Stomach (tissue), 9 donors: ENCODE results near the gene CHD3. TPM values are rescaled to one million over a fixed set of nuclear protein-coding genes. Genes with fewer than 3 reads are reported as not detected.

ENCODE experiments used
- DNase-seq, 2 donors: peaks; one replicate each; pipeline versions ENCODE4 v3.0.0 to v3.0.0-alpha.2; 2013 to 2019
- H3K27ac ChIP-seq, 5 donors: fragments of 200-600 bp in 4 of 5; sonication (generic) in 4 of 5; one replicate each; pipeline ENCODE4 v1.5.1; 2013 to 2019; ENCODE audit warnings: mild to moderate bottlenecking in 1 of 5, moderate library complexity in 1 of 5
- H3K27me3 ChIP-seq, 3 donors: fragments of 200-600 bp; sonication (generic); one replicate each; pipeline ENCODE4 v1.5.1; 2017 to 2019; ENCODE audit warnings: mixed run types in 1 of 3
- H3K36me3 ChIP-seq, 4 donors: fragments of 200-600 bp; sonication (generic); 1 replicate in 3 of 4; 2 replicates in 1 of 4; pipeline ENCODE4 v1.5.1; 2016 to 2019
- H3K4me1 ChIP-seq, 4 donors: fragments of 200-600 bp; sonication (generic); one replicate each; pipeline ENCODE4 v1.5.1; 2016 to 2019
- H3K4me3 ChIP-seq, 4 donors: fragments of 200-600 bp; sonication (generic) in 3 of 4; one replicate each; pipeline ENCODE4 v1.5.1; 2016 to 2019; ENCODE audit warnings: mild to moderate bottlenecking in 1 of 4
- H3K9me3 ChIP-seq, 4 donors: fragments of 200-600 bp; sonication (generic); one replicate each; pipeline ENCODE4 v1.5.1; 2016 to 2019
- CTCF ChIP-seq, 7 experiments: fragments of 450-650 bp in 4 of 7; fragments of 200-600 bp in 3 of 7; sonication (generic) in 3 of 7; IDR thresholded peaks; one replicate each; pipeline ENCODE4 v1.5.1; 2016 to 2019; ENCODE audit warnings: antibody characterized with exemption in 7 of 7, control low read depth in 2 of 7, mild to moderate bottlenecking in 1 of 7
- EP300 ChIP-seq: sonication (generic); formaldehyde crosslinking; IDR thresholded peaks from one replicate; pipeline ENCODE4 v1.6.1; 2017; ENCODE audit warnings: antibody characterized with exemption
- POLR2A ChIP-seq, 4 donors: fragments of 450-650 bp; IDR thresholded peaks; one replicate each; pipeline ENCODE4 v1.6.1; 2016; ENCODE audit warnings: antibody characterized with exemption in 4 of 4, control low read depth in 2 of 4, mild to moderate bottlenecking in 1 of 4, moderate library complexity in 1 of 4
- POLR2AphosphoS5 ChIP-seq, 3 donors: sonication (generic); formaldehyde crosslinking; IDR thresholded peaks; one replicate each; pipeline ENCODE4 v1.6.1; 2016; ENCODE audit warnings: antibody characterized with exemption in 3 of 3
- WGBS, 5 donors: extraction: QIAGEN DNeasy Blood & Tissue Kit in 3 of 5; methylation state at CpG; one replicate each; pipeline versions ENCODE4 v1.1.5 to v1.1.7; 2013 to 2018; 5-methylcytosine and 5-hydroxymethylcytosine counted together
- intact Hi-C: fragments of 100-400 bp; cut with DNase I; formaldehyde crosslinking; loops from one replicate; pipeline ENCODE4 v1.15.1; 2023; ENCODE audit warnings: low total_unique reads
- polyA plus RNA-seq, 3 donors: library from polyadenylated mRNA; stranded (reverse); fragments of 200-250 nt; gene quantifications; one replicate each; pipeline ENCODE4 v1.2.3, GENCODE V29; 2013
- total RNA-seq, 5 donors: library from RNA; depleted of rRNA; stranded (reverse); fragments of >200 nt; gene quantifications; one replicate each; pipeline versions ENCODE4 v1.1.0 to v1.2.3, GENCODE V29; 2014 to 2016
- donor health status: healthy with polysubstance abuse.
- donor health status: Bipolar disorder and iron deficiency.
- donor health status: healthy.

CHD3 gene
- total and polyA plus RNA-seq, 8 donors, result 43.0 to 190 (median 64.9) TPM

GRCh38 chr17:7855660-7856010 lies 33.0 kb upstream of the CHD3 start:
- no peak for TF ChIP-seq POLR2A (IDR thresholded peaks at IDR 0.05)
- TF ChIP-seq POLR2AphosphoS5 (IDR thresholded peaks at IDR 0.05), result no peak
- no peak for TF ChIP-seq EP300
- no peak for TF ChIP-seq CTCF (IDR thresholded peaks at IDR 0.05)
- H3K9me3 ChIP-seq, result no peaks in the 10 kb centered on the region
- intact Hi-C loops, result loop anchor here (10.0 kb wide), 1 partner anchor 111 kb away; no protein-coding TSS in a partner anchor
- H3K4me1 ChIP-seq, result peaks cover 42 to 65% (median 55%) of the 10 kb centered on the region in 4 donors
- H3K27me3 ChIP-seq, result no peaks in the 10 kb centered on the region
- peak overlapping the region; percentile 93 to 96 (median 94) for H3K27ac ChIP-seq
- 31 to 43% (median 41%) methylated on average over 12 to 15 of the region's 15 CpGs for WGBS, 5 donors
- peak overlapping the region; percentile 64 to 77 (median 68) for H3K4me3 ChIP-seq
- no peak for DNase-seq
- H3K36me3 ChIP-seq, result peaks cover 30 to 57% (median 46%) of the 10 kb centered on the region in 4 donors

DNA sequence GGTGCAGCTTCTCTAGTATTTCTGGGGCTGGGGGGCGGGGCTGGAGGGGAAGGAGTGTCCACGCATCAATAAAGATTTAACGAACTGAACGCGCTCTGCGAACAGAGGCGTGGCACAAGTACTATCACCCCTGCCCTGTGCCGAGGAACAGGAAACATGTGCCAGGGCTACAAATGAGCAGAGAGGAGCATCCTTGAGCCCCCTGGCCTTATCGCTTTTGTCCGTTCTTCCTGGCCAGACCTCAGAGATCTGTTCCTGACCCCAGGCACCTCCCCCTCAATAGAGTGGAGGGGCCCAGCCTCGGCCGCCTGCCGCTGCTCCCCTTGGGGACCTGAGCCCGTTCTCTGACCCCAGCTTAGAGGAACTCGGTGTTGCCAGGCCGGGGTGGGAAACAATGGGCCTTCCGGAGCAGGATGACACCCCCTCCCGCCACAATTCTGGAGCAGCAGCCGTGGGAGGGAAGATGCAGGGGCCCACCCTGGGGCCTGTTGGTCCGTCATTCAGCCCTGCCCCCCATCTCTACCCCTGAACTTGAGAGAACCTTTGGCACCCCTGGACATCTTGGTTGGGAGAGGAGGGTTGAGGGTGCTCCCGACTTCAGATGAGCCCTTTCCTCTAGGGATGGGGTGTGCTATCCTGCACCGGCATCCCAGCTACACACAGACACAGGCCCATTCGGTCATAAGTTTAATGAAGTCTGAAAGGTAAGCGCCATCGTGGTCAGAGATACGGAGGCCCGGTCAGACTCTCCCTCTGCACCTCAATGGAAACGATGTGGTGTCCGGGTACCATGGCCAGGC lies 32.4 kb upstream of the CHD3 start:
- TF ChIP-seq EP300, result no peak
- TF ChIP-seq CTCF (IDR thresholded peaks at IDR 0.05), result no peak
- no peak for TF ChIP-seq POLR2AphosphoS5 (IDR thresholded peaks at IDR 0.05)
- TF ChIP-seq POLR2A (IDR thresholded peaks at IDR 0.05), result no peak
- Histone ChIP-seq H3K9me3 (no peaks in the 10 kb centered on the region), H3K27ac (peak overlapping the region; percentile 93 to 96 (median 94)), H3K27me3 (no peaks in the 10 kb centered on the region), H3K4me3 (peak overlapping the region; percentile 64 to 77 (median 68)), H3K4me1 (peaks cover 40 to 60% (median 51%) of the 10 kb centered on the region in 4 donors), H3K36me3 (peaks cover 24 to 57% (median 46%) of the 10 kb centered on the region in 4 donors)
- intact Hi-C loops, result loop anchor here (10.0 kb wide), 1 partner anchor 111 kb away; no protein-coding TSS in a partner anchor
- WGBS, 5 donors, result 5 to 9% (median 7%) methylated on average over 27 to 29 of the region's 29 CpGs
- DNase-seq, result peak in 1 of 2 donors; percentile 75

DNA sequence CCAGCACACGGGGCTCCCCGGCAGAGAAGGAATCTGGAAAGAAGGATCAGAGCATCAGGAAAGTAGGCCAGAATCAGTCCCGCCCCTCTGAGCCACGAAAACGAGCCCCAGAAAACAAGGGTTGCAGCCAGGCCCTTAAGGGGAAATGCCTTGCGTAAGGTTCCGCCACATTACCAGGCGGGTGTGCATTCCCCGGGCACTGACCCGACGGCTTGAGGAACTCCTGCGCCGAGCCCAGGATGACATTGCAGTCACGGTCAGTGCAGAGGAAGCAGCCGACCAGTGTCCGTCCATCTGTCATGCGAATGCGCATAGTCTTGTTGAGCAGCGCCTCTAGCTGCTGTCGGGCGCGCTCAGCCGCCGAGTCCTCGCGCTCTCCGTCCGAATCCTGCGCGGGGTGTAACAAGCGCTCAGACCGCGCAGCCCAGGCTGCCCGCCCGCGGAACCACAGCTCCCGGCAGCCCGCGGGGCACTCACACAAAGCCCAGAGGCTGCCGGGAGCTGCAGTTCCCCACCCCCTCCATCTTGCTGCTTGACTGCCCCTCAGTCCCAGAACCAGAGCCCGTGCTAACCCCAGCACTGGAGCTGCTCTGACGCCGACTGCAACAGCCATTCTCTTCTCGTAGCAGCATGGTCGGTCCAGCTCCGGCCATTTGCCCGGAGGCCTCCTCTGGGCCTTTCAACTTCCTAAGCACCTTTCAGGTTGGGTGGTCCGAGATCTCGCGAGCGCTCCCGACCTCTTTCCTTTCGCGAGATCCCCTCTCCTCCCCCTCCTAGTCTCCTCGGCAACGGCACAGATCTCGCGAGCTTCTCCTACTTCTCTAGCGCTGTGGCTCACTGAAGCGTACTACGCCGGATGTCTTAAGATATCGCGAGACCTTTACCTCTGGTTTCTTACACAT lies 31.5 kb upstream of the CHD3 start, which contains the start of gene NAA38:
Gene NAA38 (minus strand): TSS at position 749 of the 902 bp plus-strand sequence. CDS start 96 bp downstream, at position 653.
- no peaks in the 10 kb centered on the region for H3K27me3 ChIP-seq
- H3K36me3 ChIP-seq, result peaks cover 19 to 55% (median 43%) of the 10 kb centered on the region in 4 donors
- intact Hi-C loops, result loop anchor here (10.0 kb wide), 1 partner anchor 112 kb away; no protein-coding TSS in a partner anchor
- peak within 1 kb of the TSS; percentile 93 to 96 (median 94) for H3K27ac ChIP-seq
- H3K9me3 ChIP-seq, result no peaks in the 10 kb centered on the region
- DNase-seq, result peak; percentile 96 to 99
- 0 to 1% (median 0%) methylated on average over 29 to 64 of the region's 64 CpGs for WGBS, 5 donors
- H3K4me3 ChIP-seq, result peak within 1 kb of the TSS; percentile 64 to 77 (median 68)
- peak; percentile 79 to 92 (median 89) for TF ChIP-seq POLR2AphosphoS5 (IDR thresholded peaks at IDR 0.05)
- no peak for TF ChIP-seq EP300
- TF ChIP-seq CTCF (IDR thresholded peaks at IDR 0.05), result peak in 4 of 7 experiments; percentile 9 to 71 (median 40)
- TF ChIP-seq POLR2A (IDR thresholded peaks at IDR 0.05), result no peak
- peaks cover 33 to 51% (median 43%) of the 10 kb centered on the region in 4 donors for H3K4me1 ChIP-seq
